DND-41 (cell line): Measurements from ENCODE around the gene METTL25.

ENCODE experiments used
- CTCF ChIP-seq: IDR thresholded peaks from 2 replicates; pipeline ENCODE4 v1.5.1; 2012; ENCODE audit warnings: borderline replicate concordance, low read length, moderate library complexity, mild to moderate bottlenecking; ENCODE audit not compliant: poor library complexity, severe bottlenecking; ENCODE audit errors: extremely low read depth
- EZH2 ChIP-seq: IDR thresholded peaks from 3 replicates; pipeline ENCODE4 v1.6.1; 2012; ENCODE audit warnings: borderline replicate concordance, low read depth, mild to moderate bottlenecking, moderate library complexity, low read length, inconsistent platforms; ENCODE audit not compliant: severe bottlenecking

- TF ChIP-seq EZH2 (no peak), CTCF (no peak)
Measured at GRCh38 chr12:82314406-82314892, 43.9 kb upstream of the METTL25 start.
